ENCODE measurements around the gene STON2. TPM values are rescaled to one million over a fixed set of nuclear protein-coding genes. Genes with fewer than 3 reads are reported as not detected.
A peak's percentile ranks its signal among the peaks of the same experiment; 100 is the strongest.

Gene STON2
- total RNA-seq, 1 donor: 3.3 TPM

GRCh38 chr14:81269100-81269978, 130.8 kb downstream of the STON2 start:
- no peak overlapping the region for H3K4me3 ChIP-seq (ENCODE audit: low read depth, low read length)

DNA sequence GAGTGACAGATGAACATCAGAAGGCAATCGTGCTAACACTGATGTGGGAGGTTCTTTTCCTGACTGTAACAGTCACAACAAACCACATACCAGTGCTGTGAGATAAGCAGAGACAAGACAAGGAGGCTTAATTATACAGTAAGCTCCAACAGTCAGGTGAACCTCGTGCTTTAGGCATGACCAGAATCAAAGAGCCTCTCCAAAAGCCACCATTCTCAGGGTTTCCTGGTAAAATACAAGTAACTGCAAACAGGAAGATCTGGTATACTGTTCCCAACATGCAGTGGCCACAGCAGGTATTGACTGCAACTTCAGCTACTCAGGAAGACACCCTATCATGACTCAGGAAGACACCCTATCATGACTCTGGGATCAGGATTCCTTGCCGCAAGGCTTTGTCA, 132.1 kb downstream of the STON2 start:
- no peak for DNase-seq (ENCODE audit: low read depth)
- TF ChIP-seq CTCF (IDR thresholded peaks at IDR 0.05; ENCODE audit: insufficient read depth, low read length): no peak
- no peak overlapping the region for H3K4me3 ChIP-seq (ENCODE audit: low read depth, low read length)

More at GRCh38 chr14:81269100-81269978, 130.8 kb downstream of the STON2 start:
- peak; percentile 82 for DNase-seq (ENCODE audit: low read depth)
- peak; percentile 78 for TF ChIP-seq CTCF (IDR thresholded peaks at IDR 0.05; ENCODE audit: insufficient read depth, low read length)

- H3K4me3 ChIP-seq (ENCODE audit: low read depth, low read length): no peak overlapping the region
- no peak for DNase-seq (ENCODE audit: low read depth)
- TF ChIP-seq CTCF (IDR thresholded peaks at IDR 0.05; ENCODE audit: insufficient read depth, low read length): no peak
These were observed 134.4 kb downstream of the STON2 start for GRCh38 chr14:81265636-81266169.

GRCh38 chr14:81264671-81265070, 135.5 kb downstream of the STON2 start:
- H3K4me3 ChIP-seq (ENCODE audit: low read depth, low read length): no peak overlapping the region
- no peak for TF ChIP-seq CTCF (IDR thresholded peaks at IDR 0.05; ENCODE audit: insufficient read depth, low read length)
- DNase-seq (ENCODE audit: low read depth): no peak

DNA sequence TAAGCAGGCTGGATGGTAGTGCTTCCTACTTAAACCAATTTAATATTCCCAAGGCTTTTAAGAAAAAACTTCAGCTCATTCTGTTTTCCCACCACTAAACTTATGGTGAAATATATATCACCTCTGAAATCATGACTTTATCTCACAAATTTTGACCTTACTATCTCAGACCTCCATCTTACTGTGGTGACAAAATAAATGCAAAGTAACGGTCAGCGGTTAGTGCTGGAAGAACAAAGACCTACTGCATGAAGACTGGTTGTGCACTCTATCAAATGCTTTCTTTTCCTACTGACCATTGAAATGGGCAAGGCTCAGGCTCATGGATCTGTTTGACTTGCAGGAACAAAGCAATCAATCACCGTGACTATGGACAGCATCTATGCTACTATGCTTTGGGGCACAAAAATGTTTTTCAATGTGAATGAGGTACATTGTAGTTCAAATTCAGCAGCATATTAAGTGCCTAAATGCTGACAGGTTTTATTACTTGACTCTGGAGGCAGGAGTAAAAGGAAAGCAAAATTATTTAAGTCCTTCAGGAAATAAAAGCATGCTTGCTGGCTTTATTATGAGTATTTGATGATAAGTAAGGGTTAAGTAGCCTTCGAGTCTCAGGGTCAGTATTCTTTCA, 136.2 kb downstream of the STON2 start:
- no peak for DNase-seq (ENCODE audit: low read depth)
- H3K4me3 ChIP-seq (ENCODE audit: low read depth, low read length): no peak overlapping the region
- TF ChIP-seq CTCF (IDR thresholded peaks at IDR 0.05; ENCODE audit: insufficient read depth, low read length): no peak

DNA sequence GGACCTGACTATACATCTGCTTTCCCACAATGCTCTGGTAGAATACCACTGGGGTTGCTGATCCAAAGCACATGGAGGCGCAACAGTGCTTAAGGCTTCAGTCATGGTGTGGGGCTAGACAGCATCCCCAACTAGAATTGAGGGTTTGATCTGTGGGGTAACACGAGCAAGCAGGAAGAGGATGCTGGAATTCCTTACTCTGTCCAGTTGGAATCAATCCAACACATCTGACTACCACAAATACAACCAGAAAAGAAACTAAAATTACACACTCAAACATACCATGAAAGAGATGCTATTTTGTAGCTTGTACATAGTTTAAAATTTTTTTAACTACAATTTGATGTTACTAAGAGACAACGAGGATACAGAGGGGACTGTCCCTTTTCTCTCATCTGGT, 138.9 kb downstream of the STON2 start:
- H3K4me3 ChIP-seq (ENCODE audit: low read depth, low read length): no peak overlapping the region
- DNase-seq (ENCODE audit: low read depth): peak; percentile 3
- TF ChIP-seq CTCF (IDR thresholded peaks at IDR 0.05; ENCODE audit: insufficient read depth, low read length): no peak

All from fibroblast of the aortic adventitia (primary cell).